NCI-H1694 treated with DMSO at 0.1 percent for 48 hours (cell line): Measurements from ENCODE around the gene RUFY2.
"Not testable (repeated sequence)": the region's sequence is repeated elsewhere in the genome, so short reads cannot be mapped to it uniquely, and the experiment has no call there.

Source experiments
- DNase-seq: peaks from one replicate; lab custom pipeline; 2025; lab: John Stamatoyannopoulos, UW

Gene RUFY2

DNA sequence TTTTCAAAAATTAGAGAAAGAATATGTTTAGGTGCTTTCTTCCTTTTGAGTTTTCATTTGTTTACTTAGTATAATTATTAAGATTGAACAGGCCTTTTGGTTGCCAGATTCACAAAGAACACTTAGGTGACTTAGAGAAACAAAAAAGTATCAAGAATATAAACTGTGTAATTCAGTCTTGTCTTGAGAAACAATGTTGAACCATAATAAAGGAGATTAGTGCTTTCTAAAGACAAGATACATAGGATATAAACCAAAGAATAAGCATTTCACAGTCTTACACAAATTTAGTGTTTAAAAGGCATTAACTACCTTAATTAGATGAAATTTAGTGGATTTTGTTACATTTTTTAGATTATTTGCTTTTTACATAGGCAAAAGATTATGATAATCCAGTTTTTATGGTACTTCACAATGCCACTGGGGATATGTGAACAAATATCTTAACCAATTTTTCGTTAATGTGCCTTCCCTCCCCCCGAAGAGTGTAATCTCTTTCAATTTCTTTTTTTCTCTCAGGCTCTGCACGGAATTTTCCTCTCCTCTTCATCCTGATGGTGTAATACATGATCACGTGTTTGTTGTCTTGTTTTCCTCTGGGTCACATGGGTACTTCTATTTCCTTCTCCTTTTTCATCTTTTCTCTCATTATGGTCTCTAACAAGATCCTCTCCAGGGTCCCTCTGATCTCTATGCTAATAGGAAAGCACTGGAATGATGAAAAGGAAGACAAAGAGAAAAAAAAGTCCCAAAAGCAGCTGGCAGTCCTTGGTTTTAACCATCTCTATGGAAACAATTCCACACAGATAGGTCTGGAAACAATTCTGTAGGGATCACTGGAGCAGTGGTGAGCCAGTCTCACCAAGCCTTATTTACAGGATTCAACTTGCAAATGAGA lies 78.9 kb downstream of the RUFY2 start:
- DNase-seq, result peak; percentile 53

- DNase-seq, result not testable (repeated sequence)
These were observed 82.7 kb downstream of the RUFY2 start for GRCh38 chr10:68324396-68324795.

- DNase-seq, result no peak
These were observed 88.6 kb downstream of the RUFY2 start for GRCh38 chr10:68318331-68319059.

DNA sequence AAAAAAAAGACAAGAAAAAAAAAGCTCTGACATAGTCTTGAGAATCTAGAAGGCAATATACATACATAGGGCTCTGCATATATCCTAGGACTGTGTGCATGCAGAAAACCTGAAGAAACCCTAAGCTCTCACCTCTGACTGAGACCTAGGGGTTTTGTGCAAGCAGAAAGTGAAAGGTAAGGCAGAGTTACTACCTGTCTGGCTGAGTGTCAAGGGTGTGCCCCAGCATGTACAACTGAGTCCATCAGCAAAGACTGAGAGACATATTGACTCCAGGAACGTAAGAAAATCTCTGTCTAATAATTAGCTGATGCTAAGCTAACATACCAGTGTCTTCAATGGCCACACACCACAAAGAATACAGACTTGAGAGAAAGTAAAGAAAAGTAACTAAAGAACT lies 91.5 kb downstream of the RUFY2 start:
- DNase-seq, result no peak

- DNase-seq, result not testable (repeated sequence)
These were observed 92.1 kb downstream of the RUFY2 start for GRCh38 chr10:68314930-68315329.

GRCh38 chr10:68310531-68310930 lies 96.5 kb downstream of the RUFY2 start:
- DNase-seq, result no peak

- no peak for DNase-seq
These were observed 101.2 kb downstream of the RUFY2 start for GRCh38 chr10:68305854-68306253.

DNA sequence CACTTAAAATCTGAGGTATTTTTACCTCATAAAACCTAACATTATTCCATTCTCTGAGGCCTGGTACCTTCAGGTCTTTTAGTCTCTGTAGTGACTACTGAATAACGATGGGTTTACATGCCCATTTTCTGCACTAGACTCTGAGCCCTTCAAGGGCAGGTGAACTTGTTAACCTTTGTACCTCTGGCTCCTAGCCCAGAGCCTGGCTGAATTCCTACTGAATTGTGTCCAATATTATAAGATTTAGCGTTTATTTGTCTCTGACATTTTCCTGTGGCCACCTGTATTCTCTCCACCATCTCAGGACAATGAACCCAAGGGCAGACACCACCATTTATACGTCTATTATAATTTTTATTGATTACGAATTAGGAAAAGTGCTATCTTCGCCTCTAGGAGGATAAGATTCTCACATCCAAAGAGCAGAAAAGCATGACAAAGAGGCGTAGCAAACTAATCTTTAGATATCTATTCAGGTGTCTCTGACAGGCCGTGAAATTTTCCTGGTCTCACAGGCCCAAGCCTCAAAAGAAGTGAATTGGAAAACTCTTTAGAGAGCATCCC lies 103.1 kb downstream of the RUFY2 start:
- no peak for DNase-seq

DNA sequence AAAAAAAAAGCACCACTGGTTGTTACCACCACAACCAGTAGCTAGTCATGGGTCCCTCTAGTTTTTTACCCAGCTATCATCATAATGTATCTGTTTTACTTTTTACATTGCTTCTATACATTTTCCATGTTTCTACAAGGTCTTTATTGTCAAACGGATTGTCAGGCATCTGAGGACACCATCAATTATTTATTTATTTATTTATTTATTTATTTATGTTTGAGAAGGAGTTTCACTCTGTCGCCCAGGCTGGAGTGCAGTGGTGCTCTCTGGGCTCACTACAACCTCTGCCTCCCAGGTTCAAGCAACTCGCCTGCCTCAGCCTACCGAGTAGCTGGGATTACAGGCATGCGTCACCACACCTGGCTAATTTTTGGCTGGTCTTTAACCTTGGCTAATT lies 104.2 kb downstream of the RUFY2 start:
- DNase-seq, result no peak

DNA sequence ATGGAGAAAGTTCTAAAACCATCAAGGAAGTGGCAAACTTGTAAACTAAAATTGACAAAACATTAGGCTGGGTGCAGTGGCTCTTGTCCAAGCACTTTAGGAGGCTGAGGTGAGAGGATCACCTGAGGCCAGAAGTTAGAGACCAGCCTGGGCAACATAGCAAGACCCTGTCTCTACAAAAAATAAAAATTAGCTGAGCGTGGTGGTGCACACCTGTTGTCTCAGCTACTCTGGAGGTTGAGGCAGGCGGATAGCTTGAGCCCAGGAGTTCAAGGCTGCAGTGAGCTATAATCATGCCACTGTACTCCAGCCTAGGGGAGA lies 104.6 kb downstream of the RUFY2 start:
- DNase-seq, result no peak

GRCh38 chr10:68301790-68302502 lies 105.1 kb downstream of the RUFY2 start:
- DNase-seq, result peak; percentile 71

GRCh38 chr10:68301301-68301700 lies 105.8 kb downstream of the RUFY2 start:
- DNase-seq, result no peak

DNA sequence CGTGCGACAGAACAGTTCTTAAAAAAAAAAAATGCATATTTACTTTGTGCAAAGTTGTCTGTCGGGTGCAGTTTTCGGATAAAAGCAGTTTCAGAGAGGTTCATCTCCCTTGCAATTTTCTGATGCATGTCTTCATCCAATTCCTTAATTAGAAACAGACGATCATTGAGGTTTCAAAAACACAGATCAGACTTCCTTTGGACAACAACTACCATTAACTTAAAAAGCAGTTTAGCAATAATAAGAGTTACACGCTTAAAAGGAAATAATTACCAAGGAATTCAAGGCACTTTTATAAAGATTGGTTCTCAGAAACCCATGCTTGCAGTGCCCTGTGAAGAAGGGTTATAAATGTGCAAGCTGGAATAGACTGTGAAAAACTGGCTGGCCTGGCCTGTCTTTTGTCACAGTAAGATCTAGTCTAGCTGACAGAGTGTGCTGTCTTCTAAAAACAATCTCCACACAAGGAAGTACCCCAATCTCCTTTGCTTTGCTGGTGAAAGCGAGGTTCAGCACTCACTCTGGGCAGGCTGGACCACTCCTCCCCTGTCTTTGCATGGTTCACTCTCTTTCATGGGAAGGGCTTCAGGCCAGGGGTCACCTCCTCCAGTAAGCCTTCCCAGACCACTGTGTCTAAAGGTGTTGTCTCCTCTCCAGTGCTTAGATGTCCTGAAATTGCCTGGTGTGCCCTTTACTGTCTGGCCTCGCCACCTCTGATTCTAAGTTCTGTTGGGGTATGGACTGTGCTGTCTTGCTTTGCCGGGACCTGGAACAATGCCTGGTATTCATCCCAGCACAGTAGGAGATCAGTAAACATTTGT lies 110.0 kb downstream of the RUFY2 start:
- no peak for DNase-seq
